OCI-LY1 (cell line): ENCODE measurements around the gene GALP.

ENCODE experiments used
- CTCF ChIP-seq: fragments of 200-600 bp; sonication (generic), shearing (Covaris generic); IDR thresholded peaks from 2 replicates; pipeline ENCODE4 v1.5.1; 2017; ENCODE audit warnings: mild to moderate bottlenecking, antibody characterized with exemption, low read length, moderate library complexity, mixed read lengths
- EZH2 ChIP-seq: fragments of 200-600 bp; sonication (generic), shearing (Covaris generic); IDR thresholded peaks from 2 replicates; pipeline ENCODE4 v1.8.0; 2017; ENCODE audit warnings: borderline replicate concordance, mixed run types, mild to moderate bottlenecking, antibody characterized with exemption, low read length, moderate library complexity, mixed read lengths

- TF ChIP-seq EZH2 (no peak), CTCF (no peak)
Measured at GRCh38 chr19:56139847-56140582, 35.8 kb upstream of the GALP start.
